DND-41 (cell line): ENCODE results near the gene TRIM22.

Experiments
- CTCF ChIP-seq: IDR thresholded peaks from 2 replicates; pipeline ENCODE4 v1.5.1; 2012; ENCODE audit warnings: borderline replicate concordance, low read length, moderate library complexity, mild to moderate bottlenecking; ENCODE audit not compliant: poor library complexity, severe bottlenecking; ENCODE audit errors: extremely low read depth
- EZH2 ChIP-seq: IDR thresholded peaks from 3 replicates; pipeline ENCODE4 v1.6.1; 2012; ENCODE audit warnings: borderline replicate concordance, low read depth, mild to moderate bottlenecking, moderate library complexity, low read length, inconsistent platforms; ENCODE audit not compliant: severe bottlenecking

GRCh38 chr11:5665051-5665570 lies 24.5 kb upstream of the TRIM22 start:
- no peak for TF ChIP-seq CTCF
- no peak for TF ChIP-seq EZH2
